Breast epithelium (tissue), 3 donors: ENCODE measurements around the gene GMPS.

Experiments
- CTCF ChIP-seq, 3 donors: fragments of 450-650 bp; IDR thresholded peaks; one replicate each; pipeline ENCODE4 v1.5.1; 2016 to 2017; ENCODE audit warnings: antibody characterized with exemption in 3 of 3, mild to moderate bottlenecking in 3 of 3, moderate library complexity in 3 of 3
- POLR2A ChIP-seq: fragments of 450-650 bp; IDR thresholded peaks from one replicate; pipeline ENCODE4 v1.6.1; 2016; ENCODE audit warnings: antibody characterized with exemption, mild to moderate bottlenecking, moderate library complexity
- POLR2AphosphoS5 ChIP-seq, 3 donors: sonication (generic); formaldehyde crosslinking; IDR thresholded peaks; one replicate each; pipeline ENCODE4 v1.6.1; 2017; ENCODE audit warnings: antibody characterized with exemption in 3 of 3

DNA sequence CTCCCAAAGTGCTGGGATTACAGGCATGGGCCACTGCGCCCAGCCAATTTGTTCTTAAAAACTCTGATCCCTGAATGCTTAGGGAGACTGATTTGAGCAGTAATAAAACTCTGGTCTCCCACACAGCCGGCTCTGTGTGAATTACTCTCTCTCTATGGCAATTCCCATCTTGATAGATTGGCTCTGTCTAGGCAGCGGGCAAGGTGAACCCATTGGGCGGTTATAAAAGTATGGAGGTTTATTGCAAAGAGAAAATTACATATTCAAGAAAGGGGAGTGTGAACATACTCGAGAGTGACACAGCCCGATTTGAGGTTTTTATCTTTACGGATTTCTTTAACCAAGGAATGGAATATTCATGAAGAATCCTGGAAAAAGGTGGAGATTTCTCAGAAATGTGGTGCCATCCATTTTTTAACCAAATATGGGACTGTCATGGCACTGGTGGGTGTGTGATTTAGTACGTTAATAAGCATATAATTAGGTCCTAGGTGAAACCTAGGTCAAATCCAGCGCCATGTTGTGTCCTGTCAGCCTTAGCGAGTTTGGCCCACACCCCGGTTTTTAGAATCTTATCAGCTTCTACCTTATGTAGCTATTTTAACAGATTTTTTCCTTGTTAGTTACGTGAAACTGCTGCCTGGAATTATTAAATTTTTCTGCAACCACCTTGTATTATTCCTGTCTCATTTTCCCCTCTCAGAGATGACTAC is 7.2 kb upstream of the GMPS start:
- TF ChIP-seq CTCF (IDR thresholded peaks at IDR 0.05), result no peak
- no peak for TF ChIP-seq POLR2AphosphoS5 (IDR thresholded peaks at IDR 0.05)
- no peak for TF ChIP-seq POLR2A
